HepG2 (cell line): ENCODE measurements around the gene PTPRD. TPM values are rescaled to one million over a fixed set of nuclear protein-coding genes. Genes with fewer than 3 reads are reported as not detected.

Experiments
- ARID5B ChIP-seq: IDR thresholded peaks from 2 replicates; pipeline ENCODE4 v1.4.0; 2020; ENCODE audit warnings: mild to moderate bottlenecking, missing genetic modification reagents
- ASH2L ChIP-seq: fragments of 300-600, 200-600 bp; sonication (generic); IDR thresholded peaks from 2 replicates; pipeline ENCODE4 v1.7.0; 2017; ENCODE audit warnings: low read depth, mild to moderate bottlenecking, moderate library complexity, mixed read lengths, low read length; ENCODE audit not compliant: insufficient read length
- GMEB2 ChIP-seq: IDR thresholded peaks from 2 replicates; pipeline ENCODE4 v1.6.1; 2016; ENCODE audit warnings: missing biosample characterization, missing genetic modification reagents, low read depth
- GTF3A ChIP-seq: sonication (generic); formaldehyde crosslinking; conservative IDR thresholded peaks from 2 replicates; pipeline ENCODE4 v1.4.0; 2020; ENCODE audit warnings: mild to moderate bottlenecking, missing genetic modification reagents
- HNF4A ChIP-seq: sonication (generic); formaldehyde crosslinking; IDR thresholded peaks from 2 replicates; pipeline ENCODE4 v1.4.0; 2020; ENCODE audit warnings: missing genetic modification reagents
- RCOR2 ChIP-seq: IDR thresholded peaks from 2 replicates; pipeline ENCODE4 v1.6.1; 2016; ENCODE audit warnings: missing biosample characterization, missing genetic modification reagents
- TBX2 ChIP-seq: sonication (generic); formaldehyde crosslinking; IDR thresholded peaks from 2 replicates; pipeline ENCODE4 v1.5.0; 2020; ENCODE audit warnings: missing genetic modification reagents, mild to moderate bottlenecking, borderline replicate concordance
- TEF ChIP-seq: sonication (generic); formaldehyde crosslinking; IDR thresholded peaks from 2 replicates; pipeline ENCODE4 v1.5.0; 2020; ENCODE audit warnings: missing genetic modification reagents
- TFDP1 ChIP-seq: IDR thresholded peaks from 2 replicates; pipeline ENCODE4 v1.6.1; 2016; ENCODE audit warnings: missing compliant biosample characterization, missing genetic modification reagents, borderline replicate concordance
- THAP11 ChIP-seq: IDR thresholded peaks from 2 replicates; pipeline ENCODE4 v1.6.1; 2016; ENCODE audit warnings: missing biosample characterization, missing genetic modification reagents
- TRIM24 ChIP-seq: sonication (generic); formaldehyde crosslinking; IDR thresholded peaks from 2 replicates; pipeline ENCODE4 v1.8.0; 2022; ENCODE audit warnings: mild to moderate bottlenecking, missing genetic modification reagents
- ZHX2 ChIP-seq, 2 experiments: sonication (generic) in 1 of 2; formaldehyde crosslinking in 1 of 2; IDR thresholded peaks; 2 replicates each; pipeline versions ENCODE4 v1.6.1 to v1.9.0; 2014 to 2022; ENCODE audit warnings: antibody characterized with exemption in 1 of 2, borderline replicate concordance in 1 of 2, inconsistent platforms in 1 of 2, low read depth in 1 of 2, missing genetic modification reagents in 1 of 2
- ZSCAN30 ChIP-seq: sonication (generic); formaldehyde crosslinking; IDR thresholded peaks from 2 replicates; pipeline ENCODE4 v1.5.0; 2020; ENCODE audit warnings: mild to moderate bottlenecking, missing genetic modification reagents
- polyA plus RNA-seq, 8 experiments: library from polyadenylated mRNA; depleted of rRNA in 3 of 8; stranded (reverse) in 7 of 8; unstranded in 1 of 8; fragments of >200 nt; fragmentation: Illumina TruSeq in 4 of 8; extraction: Trizol in 4 of 8; gene quantifications; 2 replicates each; pipeline versions ENCODE4 v1.2.1 to v1.2.3, GENCODE V29; 2011 to 2016; ENCODE audit warnings: low read depth in 4 of 8, missing spikeins in 1 of 8, mixed read lengths in 1 of 8; ENCODE audit not compliant: insufficient read depth in 1 of 8
- total RNA-seq, 5 experiments: library from RNA; depleted of rRNA; stranded (reverse); fragments of >200 nt; fragmentation: Illumina TruSeq; extraction: Trizol; gene quantifications; 2 replicates each; pipeline ENCODE4 v1.2.3, GENCODE V29; 2016; ENCODE audit warnings: low read depth in 1 of 5

Gene PTPRD
- total and polyA plus RNA-seq, 2 of the 13 experiments (the other 11 are each of a cell fraction or from before 2014, with no cell fraction given), result 0.05 TPM; not detected in 1

GRCh38 chr9:8961186-8961851, 1651.5 kb downstream of the PTPRD start (continued):
- TF ChIP-seq ARID5B (CRISPR knock-in tag) (peak; percentile 98), TFDP1 (CRISPR knock-in tag) (peak; percentile 44; the same call in 1 of the 2 replicates), RCOR2 (CRISPR knock-in tag) (peak; percentile 37; the same call in 1 of the 2 replicates), TEF (no peak), GMEB2 (CRISPR knock-in tag) (no peak), HNF4A (CRISPR knock-in tag) (peak; percentile 82), THAP11 (CRISPR knock-in tag) (peak; percentile 51), ZSCAN30 (CRISPR knock-in tag) (no peak), ASH2L (peak; percentile 52), TRIM24 (CRISPR knock-in tag) (peak; percentile 82), ZHX2 (IDR thresholded peaks at IDR 0.05; ENCODE audit: low read depth) (no peak), ZHX2 (CRISPR knock-in tag; IDR thresholded peaks at IDR 0.05; ENCODE audit: borderline replicate concordance) (0 out of 2 replicates have a peak, but pooled peaks have one; percentile 31), TBX2 (peak; percentile 22; the same call in 1 of the 2 replicates), GTF3A (no peak)
